Endothelial cell of umbilical vein (primary cell): ENCODE data around the gene TGM4. TPM values are rescaled to one million over a fixed set of nuclear protein-coding genes. Genes with fewer than 3 reads are reported as not detected.
A peak's percentile ranks its signal among the peaks of the same experiment; 100 is the strongest.

Source experiments
- BruUV-seq: library from RNA; stranded (reverse); fragments of 400-500 nt; replicated peaks from 2 replicates; lab custom pipeline; 2021; lab: Mats Ljungman, UMichigan
- CTCF ChIA-PET: fragments of 300-600, 350-600 bp; sonication (Branson Sonifier 250); formaldehyde crosslinking; loops from one replicate; lab custom pipeline; 2021; ENCODE audit warnings: antibody characterized with exemption, inconsistent platforms; lab: Charles Lee
- POLR2A ChIA-PET: fragments of 300-600, 350-600 bp; sonication (Branson Sonifier 250); formaldehyde crosslinking; loops from one replicate; lab custom pipeline; 2021; ENCODE audit warnings: antibody characterized with exemption, inconsistent platforms; lab: Charles Lee
- DNase-seq: peaks from one replicate; pipeline ENCODE4 v3.0.0-alpha.2; 2011; ENCODE audit warnings: low read depth, low spot score
- FAIRE-seq: peaks from 2 replicates; lab custom pipeline; 2011; peaks lifted over from hg19 to GRCh38; lab: Jason Lieb, UNC
- H2AFZ ChIP-seq: 2 replicates; pipeline ENCODE4 v1.6.0; 2012; ENCODE audit warnings: low read depth, low read length, control low read depth, inconsistent platforms
- H3K27ac ChIP-seq: 2 replicates; pipeline ENCODE4 v1.5.1; 2011; ENCODE audit warnings: low read depth, mild to moderate bottlenecking, control low read depth, low read length, moderate library complexity; ENCODE audit not compliant: insufficient read depth
- H3K27me3 ChIP-seq, 2 experiments: 2 replicates each; pipeline versions ENCODE4 v1.6.0 to v1.6.1; 2011; ENCODE audit warnings: low read length in 2 of 2, mixed read lengths in 1 of 2; ENCODE audit not compliant: control insufficient read depth in 2 of 2, insufficient read depth in 2 of 2
- H3K36me3 ChIP-seq, 2 experiments: 2 replicates in 1 of 2; 3 replicates in 1 of 2; pipeline ENCODE4 v1.5.1; 2011; ENCODE audit warnings: low read length in 2 of 2, mild to moderate bottlenecking in 1 of 2, moderate library complexity in 1 of 2; ENCODE audit not compliant: control insufficient read depth in 2 of 2, insufficient read depth in 2 of 2; ENCODE audit errors: extremely low read depth in 1 of 2
- H3K4me1 ChIP-seq: 3 replicates; pipeline ENCODE4 v1.5.1; 2011; ENCODE audit warnings: mild to moderate bottlenecking, low read length; ENCODE audit not compliant: control insufficient read depth, insufficient read depth; ENCODE audit errors: extremely low read depth
- H3K4me2 ChIP-seq: 2 replicates; pipeline ENCODE4 v1.6.1; 2011; ENCODE audit warnings: low read length, control low read depth, mixed read lengths; ENCODE audit not compliant: insufficient read depth
- H3K4me3 ChIP-seq, 3 experiments: fragments of 200-600 bp in 1 of 3; sonication (generic), shearing (Covaris generic) in 1 of 3; replicated peaks in 1 of 3; 2 replicates each; pipeline ENCODE4 v1.5.1; 2011 to 2016; ENCODE audit warnings: control low read depth in 3 of 3, low read length in 3 of 3, mild to moderate bottlenecking in 2 of 3, inconsistent platforms in 1 of 3, low read depth in 1 of 3, moderate library complexity in 1 of 3; ENCODE audit not compliant: insufficient read depth in 1 of 3
- H3K79me2 ChIP-seq: 2 replicates; pipeline ENCODE4 v1.6.0; 2012; ENCODE audit warnings: low read length, inconsistent platforms; ENCODE audit not compliant: control insufficient read depth, insufficient read depth
- H3K9ac ChIP-seq: replicated peaks from 2 replicates; pipeline ENCODE3; 2011; ENCODE audit warnings: low read length, control low read depth; ENCODE audit not compliant: insufficient read depth; ENCODE audit errors: extremely low read depth
- H3K9me1 ChIP-seq: replicated peaks from 3 replicates; pipeline ENCODE4 v1.6.0; 2011; ENCODE audit warnings: mild to moderate bottlenecking, low read length; ENCODE audit not compliant: control insufficient read depth, insufficient read depth; ENCODE audit errors: extremely low read depth
- H3K9me3 ChIP-seq: replicated peaks from 2 replicates; pipeline ENCODE4 v1.5.1; 2012; ENCODE audit warnings: low read length, inconsistent platforms; ENCODE audit not compliant: control insufficient read depth, insufficient read depth
- H4K20me1 ChIP-seq: replicated peaks from 2 replicates; pipeline ENCODE3; 2011; ENCODE audit warnings: mild to moderate bottlenecking, low read length; ENCODE audit not compliant: control insufficient read depth, insufficient read depth; ENCODE audit errors: extremely low read depth
- EZH2 ChIP-seq: IDR thresholded peaks from 2 replicates; pipeline ENCODE4 v1.6.1; 2012; ENCODE audit warnings: borderline replicate concordance, low read depth, mild to moderate bottlenecking, moderate library complexity, low read length, inconsistent platforms; ENCODE audit not compliant: severe bottlenecking
- FOS ChIP-seq: IDR thresholded peaks from 2 replicates; pipeline ENCODE4 v1.6.1; 2011; ENCODE audit warnings: mild to moderate bottlenecking, low read length, moderate library complexity, borderline replicate concordance; ENCODE audit not compliant: insufficient read depth
- GATA2 ChIP-seq: IDR thresholded peaks from 2 replicates; pipeline ENCODE4 v1.7.0; 2011; ENCODE audit warnings: low read depth, mild to moderate bottlenecking, moderate library complexity, mixed read lengths, low read length; ENCODE audit not compliant: insufficient read length, insufficient read depth
- JUN ChIP-seq: IDR thresholded peaks from 2 replicates; pipeline ENCODE4 v1.6.1; 2011; ENCODE audit warnings: borderline replicate concordance, low read depth; ENCODE audit not compliant: insufficient read length, insufficient read depth
- MAX ChIP-seq: IDR thresholded peaks from 2 replicates; pipeline ENCODE4 v1.6.1; 2011; ENCODE audit not compliant: insufficient read depth, insufficient read length
- MYC ChIP-seq: IDR thresholded peaks from one replicate; pipeline ENCODE4 v1.6.1; 2011; ENCODE audit warnings: mild to moderate bottlenecking, low read depth, low read length
- POLR2A ChIP-seq: IDR thresholded peaks from 2 replicates; pipeline ENCODE4 v1.6.1; 2012; ENCODE audit warnings: low read depth, mild to moderate bottlenecking, control low read depth, low read length
- POLR2AphosphoS5 ChIP-seq: IDR thresholded peaks from 2 replicates; pipeline ENCODE4 v1.6.1; 2012; ENCODE audit warnings: low read depth, mild to moderate bottlenecking, control low read depth, low read length, moderate library complexity; ENCODE audit not compliant: insufficient read depth
- dilution Hi-C: fragments of 300-500 bp; cut with MboI; formaldehyde crosslinking; loops from one replicate; pipeline ENCODE4 v1.15.0; 2019; ENCODE audit warnings: low sequenced_read_pairs; ENCODE audit not compliant: extremely low pct_ligation_motif_present
- intact Hi-C: fragments of 100-400 bp; cut with micrococcal nuclease; formaldehyde crosslinking; loops from one replicate; pipeline ENCODE4 v1.10.0; 2022
- polyA plus RNA-seq, 4 experiments: library from polyadenylated mRNA; depleted of rRNA in 3 of 4; stranded (reverse) in 3 of 4; unstranded in 1 of 4; fragments of >200 nt; gene quantifications; 2 replicates each; pipeline versions ENCODE4 v1.2.1 to v1.2.3, GENCODE V29; 2011 to 2012; ENCODE audit warnings: missing spikeins in 1 of 4
- total RNA-seq: library from RNA; stranded (reverse); gene quantifications from 2 replicates; pipeline ENCODE4 v1.2.3, GENCODE V29; 2021
- TF ChIP-seq, protein P1 (sequence below), 2 donors: IDR thresholded peaks; 1 replicate in 1 of 2; 2 replicates in 1 of 2; pipeline ENCODE4 v1.5.1; 2011; ENCODE audit warnings: low read length in 2 of 2, mild to moderate bottlenecking in 2 of 2, moderate library complexity in 2 of 2, control low read depth in 1 of 2, inconsistent platforms in 1 of 2, low read depth in 1 of 2; ENCODE audit not compliant: insufficient read depth in 1 of 2; ENCODE audit errors: extremely low read depth in 1 of 2

TGM4 gene
- total and polyA plus RNA-seq, 2 donors (not counting 3 experiments of a cell fraction or from before 2014, with no cell fraction given), result 0.11 to 0.24 TPM

GRCh38 chr3:44883213-44883955 is 9.0 kb downstream of the TGM4 start:
- H3K4me2 ChIP-seq, result peak overlapping the region; percentile 9
- DNase-seq (no peak), FAIRE-seq (peak; percentile 8)
- TF ChIP-seq MYC (no peak), GATA2 (no peak), POLR2A (no peak), POLR2AphosphoS5 (no peak), MAX (no peak), FOS (no peak), EZH2 (no peak), JUN (no peak)
- TF ChIP-seq, protein P1, sequence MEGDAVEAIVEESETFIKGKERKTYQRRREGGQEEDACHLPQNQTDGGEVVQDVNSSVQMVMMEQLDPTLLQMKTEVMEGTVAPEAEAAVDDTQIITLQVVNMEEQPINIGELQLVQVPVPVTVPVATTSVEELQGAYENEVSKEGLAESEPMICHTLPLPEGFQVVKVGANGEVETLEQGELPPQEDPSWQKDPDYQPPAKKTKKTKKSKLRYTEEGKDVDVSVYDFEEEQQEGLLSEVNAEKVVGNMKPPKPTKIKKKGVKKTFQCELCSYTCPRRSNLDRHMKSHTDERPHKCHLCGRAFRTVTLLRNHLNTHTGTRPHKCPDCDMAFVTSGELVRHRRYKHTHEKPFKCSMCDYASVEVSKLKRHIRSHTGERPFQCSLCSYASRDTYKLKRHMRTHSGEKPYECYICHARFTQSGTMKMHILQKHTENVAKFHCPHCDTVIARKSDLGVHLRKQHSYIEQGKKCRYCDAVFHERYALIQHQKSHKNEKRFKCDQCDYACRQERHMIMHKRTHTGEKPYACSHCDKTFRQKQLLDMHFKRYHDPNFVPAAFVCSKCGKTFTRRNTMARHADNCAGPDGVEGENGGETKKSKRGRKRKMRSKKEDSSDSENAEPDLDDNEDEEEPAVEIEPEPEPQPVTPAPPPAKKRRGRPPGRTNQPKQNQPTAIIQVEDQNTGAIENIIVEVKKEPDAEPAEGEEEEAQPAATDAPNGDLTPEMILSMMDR (IDR thresholded peaks at IDR 0.05; ENCODE audit: extremely low read depth in 1 of 2, insufficient read depth in 1 of 2, low read depth in 1 of 2, low read length in 2 of 2), result no peak
- no peaks in the 10 kb centered on the region for H4K20me1 ChIP-seq
- H3K4me1 ChIP-seq, result peaks cover 38% of the 10 kb centered on the region
- H3K9me3 ChIP-seq, result no peaks in the 10 kb centered on the region
- intact Hi-C loops (loop anchor here (10.0 kb wide), 1 partner anchor 239 kb away; the partner anchor contains the start of gene ZNF35), dilution Hi-C loops (no loop called here)
- peak overlapping the region; percentile 16 for H3K9ac ChIP-seq
- no peaks in the 10 kb centered on the region for H3K9me1 ChIP-seq
- no peaks in the 10 kb centered on the region for H3K36me3 ChIP-seq
- H3K4me3 ChIP-seq, result no peak overlapping the region
- CTCF ChIA-PET, result interaction anchor here (0.9 to 2.9 kb wide), 3 partner anchors 30 to 350 kb away, joined by 3 to 15 read pairs (median 3); no protein-coding TSS in a partner anchor
- POLR2A ChIA-PET, result no interaction called here
- H2AFZ ChIP-seq, result peak overlapping the region; percentile 22
- no peaks in the 10 kb centered on the region for H3K27me3 ChIP-seq
- H3K27ac ChIP-seq, result peak overlapping the region; percentile 91
- H3K79me2 ChIP-seq, result no peaks in the 10 kb centered on the region
- BruUV-seq, result no TSS peak
